SK-MEL-5 (cell line): ENCODE data around the gene LUC7L. TPM values are rescaled to one million over a fixed set of nuclear protein-coding genes. Genes with fewer than 3 reads are reported as not detected.
"Not testable (repeated sequence)": the region's sequence is repeated elsewhere in the genome, so short reads cannot be mapped to it uniquely, and the experiment has no call there.

ENCODE experiments used
- DNase-seq: peaks from one replicate; pipeline ENCODE4 v3.0.0-alpha.2; 2016; ENCODE audit warnings: low read depth, low spot score
- in situ Hi-C: cut with HindIII; loops from 2 replicates; pipeline ENCODE4 v1.10.0; 2016; ENCODE audit warnings: low sequenced_read_pairs, high pct_unique_total_duplicates, low pct_unique_long_range_greater_than_20kb
- total RNA-seq: library from RNA; depleted of rRNA; stranded (reverse); fragments of >200 nt; shearing (Covaris generic); gene quantifications from 2 replicates; pipeline ENCODE4 v1.2.3, GENCODE V29; 2014

Gene LUC7L
- total RNA-seq, 1 experiment from 2014 or later: 28.2 TPM

DNA sequence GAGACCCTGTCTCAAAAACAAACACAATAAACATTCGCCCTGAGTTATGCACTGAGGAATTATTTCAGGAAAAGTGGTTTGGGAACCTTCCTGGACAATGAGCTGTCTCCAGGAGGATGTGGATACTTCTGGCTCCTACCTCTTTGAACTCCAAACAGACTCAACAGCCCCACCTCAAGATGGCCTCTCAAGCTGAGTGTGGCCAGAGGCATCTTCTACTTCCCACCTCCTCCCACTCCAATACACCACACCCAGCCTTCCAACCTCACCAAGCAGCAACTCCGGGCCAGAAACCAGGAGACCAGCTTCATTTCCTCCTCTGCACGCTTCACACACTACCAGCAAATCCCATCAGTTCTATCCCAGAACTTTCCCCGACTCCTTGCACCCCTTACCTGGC is 37.4 kb downstream of the LUC7L start:
- no peak for DNase-seq
- in situ Hi-C loops: no loop called here

DNA sequence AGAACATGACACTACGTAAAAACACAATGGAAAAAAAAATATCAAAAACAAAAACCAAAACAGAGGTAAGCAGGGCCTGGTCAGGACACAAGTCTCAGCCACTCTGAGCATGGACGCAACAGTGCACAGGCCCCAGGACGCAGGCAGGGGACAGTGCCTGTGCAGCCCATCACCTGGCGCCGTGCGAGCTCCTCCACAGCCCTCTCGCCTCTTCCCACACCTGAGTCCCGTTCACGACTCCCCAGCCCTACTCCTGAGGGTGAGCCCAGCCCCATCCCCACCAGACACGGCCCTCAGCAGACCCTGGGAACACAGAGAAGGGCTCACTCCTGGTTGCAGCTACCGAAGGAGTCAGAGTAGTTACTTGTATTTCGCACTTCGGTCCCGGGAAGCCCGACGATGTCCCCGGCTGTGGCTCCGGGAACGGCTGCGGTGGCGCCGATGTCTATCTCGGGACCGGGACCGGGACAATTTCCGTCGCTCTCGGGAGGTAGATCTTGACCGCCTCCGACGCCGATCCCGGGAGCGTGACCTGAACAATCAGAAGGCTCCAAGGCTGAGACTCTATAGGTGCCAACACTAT is 39.6 kb downstream of the LUC7L start:
- no peak for DNase-seq
- in situ Hi-C loops: no loop called here

DNA sequence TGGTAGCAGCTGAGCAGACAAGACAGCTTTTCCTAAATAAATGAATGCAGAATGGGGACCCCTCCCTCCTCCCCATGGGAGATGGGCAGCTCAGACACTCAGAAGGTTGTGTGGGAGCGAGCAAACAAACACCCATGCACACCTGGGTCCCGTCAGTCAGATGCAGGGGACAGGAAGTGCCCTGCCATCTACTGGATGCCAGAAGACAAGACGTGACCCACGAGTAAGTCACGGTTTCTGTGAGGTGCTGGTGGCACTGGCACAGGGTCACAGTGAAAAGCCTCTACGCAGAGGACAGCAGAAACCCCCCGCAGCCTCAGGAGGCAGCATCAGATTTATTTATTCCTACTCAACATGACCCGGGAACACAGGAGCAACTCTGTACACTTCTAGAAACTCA is 40.6 kb downstream of the LUC7L start:
- in situ Hi-C loops: no loop called here
- no peak for DNase-seq

DNA sequence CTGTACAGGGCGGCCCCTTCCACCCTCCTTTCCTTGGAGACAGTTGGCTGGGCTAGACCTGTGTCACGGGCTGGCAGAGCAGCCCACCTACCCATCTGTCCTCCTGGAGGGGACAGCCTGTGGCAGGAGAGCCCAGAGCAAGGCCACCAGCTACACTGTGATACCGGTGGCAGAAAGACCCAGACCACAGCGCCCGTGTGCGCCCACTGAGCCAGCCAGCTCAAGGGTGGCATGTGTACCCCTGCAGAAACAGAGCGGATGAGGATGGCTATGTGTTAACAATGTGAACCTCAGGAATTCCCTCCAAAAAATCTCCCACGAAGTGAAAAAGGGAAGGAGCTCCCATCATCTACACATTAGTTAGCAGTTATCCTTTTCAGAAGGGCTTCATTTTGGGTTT is 41.9 kb downstream of the LUC7L start:
- in situ Hi-C loops: no loop called here

DNA sequence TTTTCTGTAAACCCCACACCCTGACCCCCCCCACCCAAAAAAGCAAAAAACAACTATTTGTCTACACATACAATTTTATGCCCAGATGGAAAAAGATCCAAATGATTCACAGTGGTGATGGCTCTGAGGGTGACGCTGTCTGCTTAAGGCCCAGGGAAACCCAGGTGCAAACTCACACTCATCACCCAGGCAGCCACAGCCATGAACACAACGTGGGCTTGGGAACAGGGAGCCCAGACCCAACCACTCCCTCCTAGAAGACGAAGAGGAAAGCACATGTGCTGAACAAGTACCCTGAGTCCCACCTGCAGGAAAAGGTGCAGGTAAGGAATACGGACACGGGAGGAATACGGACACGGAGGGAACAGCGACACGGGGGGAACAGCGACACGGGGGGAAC is 43.6 kb downstream of the LUC7L start:
- DNase-seq: no peak

More for the DNA sequence above, 41.9 kb downstream of the LUC7L start:
- DNase-seq: no peak

DNA sequence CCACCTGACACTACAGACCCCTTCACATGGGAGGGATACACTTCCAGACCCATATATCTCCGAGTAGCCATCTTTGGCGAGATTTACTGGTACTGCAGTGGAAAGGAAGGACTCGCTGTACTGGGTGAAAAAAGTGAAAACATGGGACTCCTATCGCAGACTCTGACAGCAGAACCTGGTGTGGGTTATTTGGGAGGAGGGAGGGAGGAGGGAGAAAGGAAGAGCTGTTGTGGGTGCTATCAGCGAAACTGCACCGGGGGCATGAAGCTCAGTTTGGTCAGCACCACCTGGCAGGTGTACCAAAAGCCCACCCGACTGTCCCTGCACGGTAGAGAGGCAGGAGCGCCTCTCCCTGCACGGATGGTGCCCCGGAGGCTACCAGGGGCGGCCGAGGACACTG is 44.0 kb downstream of the LUC7L start:
- DNase-seq: no peak
- in situ Hi-C loops: no loop called here

More for the DNA sequence above, 43.6 kb downstream of the LUC7L start:
- in situ Hi-C loops: no loop called here

DNA sequence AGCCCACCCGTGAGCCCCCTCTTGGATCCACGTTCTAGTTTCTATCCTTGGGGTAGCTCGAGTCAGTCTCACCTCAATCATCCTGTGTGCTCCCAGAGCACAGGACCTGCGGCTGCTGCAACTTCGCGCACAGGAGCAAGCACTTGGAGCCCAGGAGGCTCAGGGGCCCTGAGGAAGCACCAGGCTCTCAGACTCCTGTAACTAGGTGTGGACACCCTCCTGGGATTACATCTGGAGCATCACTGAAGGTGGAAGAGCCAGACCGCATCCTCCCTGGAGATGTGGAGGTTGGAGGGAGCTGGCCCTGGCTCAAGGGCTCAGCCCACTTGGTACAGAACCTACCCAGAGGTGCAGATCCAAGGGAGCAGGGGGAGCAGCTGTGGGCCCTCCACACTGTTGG is 46.2 kb downstream of the LUC7L start:
- in situ Hi-C loops: no loop called here
- no peak for DNase-seq

DNA sequence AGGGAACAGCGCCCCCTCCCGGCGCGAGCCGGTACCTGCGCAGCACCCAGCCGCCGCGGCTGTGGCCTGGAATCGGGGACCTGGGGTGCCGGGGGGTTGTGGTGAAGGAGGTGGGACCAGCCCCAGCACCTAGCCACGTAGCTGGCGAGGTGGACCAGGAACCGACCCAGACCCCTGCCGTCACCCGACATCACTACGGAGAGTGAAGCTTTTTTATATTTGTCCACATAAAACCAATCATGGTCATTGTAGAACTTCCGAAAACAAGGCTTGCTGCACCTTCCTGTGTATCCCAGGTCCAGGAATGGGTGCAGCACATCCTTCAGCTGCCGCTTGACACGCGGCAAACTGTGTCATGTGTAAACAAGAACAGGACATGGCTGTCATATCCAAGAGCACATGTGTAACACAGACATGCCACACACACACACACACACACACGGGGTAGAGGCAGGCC is 47.7 kb downstream of the LUC7L start:
- in situ Hi-C loops: no loop called here
- no peak for DNase-seq

DNA sequence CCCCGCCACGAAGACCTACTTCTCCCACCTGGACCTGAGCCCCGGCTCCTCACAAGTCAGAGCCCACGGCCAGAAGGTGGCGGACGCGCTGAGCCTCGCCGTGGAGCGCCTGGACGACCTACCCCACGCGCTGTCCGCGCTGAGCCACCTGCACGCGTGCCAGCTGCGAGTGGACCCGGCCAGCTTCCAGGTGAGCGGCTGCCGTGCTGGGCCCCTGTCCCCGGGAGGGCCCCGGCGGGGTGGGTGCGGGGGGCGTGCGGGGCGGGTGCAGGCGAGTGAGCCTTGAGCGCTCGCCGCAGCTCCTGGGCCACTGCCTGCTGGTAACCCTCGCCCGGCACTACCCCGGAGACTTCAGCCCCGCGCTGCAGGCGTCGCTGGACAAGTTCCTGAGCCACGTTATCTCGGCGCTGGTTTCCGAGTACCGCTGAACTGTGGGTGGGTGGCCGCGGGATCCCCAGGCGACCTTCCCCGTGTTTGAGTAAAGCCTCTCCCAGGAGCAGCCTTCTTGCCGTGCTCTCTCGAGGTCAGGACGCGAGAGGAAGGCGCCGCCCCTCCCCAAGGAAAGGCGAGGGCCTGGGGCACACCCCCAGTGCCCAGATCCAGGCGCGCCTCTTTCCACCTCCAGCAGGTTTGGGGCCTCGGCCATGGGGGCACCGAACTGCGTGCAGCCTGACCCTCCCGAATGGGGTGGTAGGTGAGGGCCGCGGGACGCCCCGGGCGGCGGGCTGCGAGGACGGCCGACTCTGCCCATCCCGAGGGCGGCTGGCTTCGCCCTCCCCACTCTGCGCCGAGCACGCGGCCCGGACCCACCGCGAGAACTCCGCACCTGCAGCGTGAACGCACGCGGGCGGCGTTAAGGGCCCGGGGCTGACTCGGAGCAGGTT is 48.3 kb downstream of the LUC7L start:
- DNase-seq: peak; percentile 63
- in situ Hi-C loops: no loop called here

DNA sequence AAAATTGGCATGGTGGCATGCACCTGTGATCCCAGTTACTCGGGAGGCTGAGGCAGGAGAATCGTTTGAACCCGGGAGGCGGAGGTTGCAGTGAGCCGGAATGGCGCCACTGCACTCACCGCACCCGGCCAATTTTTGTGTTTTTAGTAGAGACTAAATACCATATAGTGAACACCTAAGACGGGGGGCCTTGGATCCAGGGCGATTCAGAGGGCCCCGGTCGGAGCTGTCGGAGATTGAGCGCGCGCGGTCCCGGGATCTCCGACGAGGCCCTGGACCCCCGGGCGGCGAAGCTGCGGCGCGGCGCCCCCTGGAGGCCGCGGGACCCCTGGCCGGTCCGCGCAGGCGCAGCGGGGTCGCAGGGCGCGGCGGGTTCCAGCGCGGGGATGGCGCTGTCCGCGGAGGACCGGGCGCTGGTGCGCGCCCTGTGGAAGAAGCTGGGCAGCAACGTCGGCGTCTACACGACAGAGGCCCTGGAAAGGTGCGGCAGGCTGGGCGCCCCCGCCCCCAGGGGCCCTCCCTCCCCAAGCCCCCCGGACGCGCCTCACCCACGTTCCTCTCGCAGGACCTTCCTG is 49.1 kb downstream of the LUC7L start, which contains the start of gene HBQ1:
Gene HBQ1 (plus strand): TSS at position 359 of the 575 bp plus-strand sequence. CDS start 28 bp downstream, at position 387.
- in situ Hi-C loops: no loop called here
- peak; percentile 35 for DNase-seq

DNA sequence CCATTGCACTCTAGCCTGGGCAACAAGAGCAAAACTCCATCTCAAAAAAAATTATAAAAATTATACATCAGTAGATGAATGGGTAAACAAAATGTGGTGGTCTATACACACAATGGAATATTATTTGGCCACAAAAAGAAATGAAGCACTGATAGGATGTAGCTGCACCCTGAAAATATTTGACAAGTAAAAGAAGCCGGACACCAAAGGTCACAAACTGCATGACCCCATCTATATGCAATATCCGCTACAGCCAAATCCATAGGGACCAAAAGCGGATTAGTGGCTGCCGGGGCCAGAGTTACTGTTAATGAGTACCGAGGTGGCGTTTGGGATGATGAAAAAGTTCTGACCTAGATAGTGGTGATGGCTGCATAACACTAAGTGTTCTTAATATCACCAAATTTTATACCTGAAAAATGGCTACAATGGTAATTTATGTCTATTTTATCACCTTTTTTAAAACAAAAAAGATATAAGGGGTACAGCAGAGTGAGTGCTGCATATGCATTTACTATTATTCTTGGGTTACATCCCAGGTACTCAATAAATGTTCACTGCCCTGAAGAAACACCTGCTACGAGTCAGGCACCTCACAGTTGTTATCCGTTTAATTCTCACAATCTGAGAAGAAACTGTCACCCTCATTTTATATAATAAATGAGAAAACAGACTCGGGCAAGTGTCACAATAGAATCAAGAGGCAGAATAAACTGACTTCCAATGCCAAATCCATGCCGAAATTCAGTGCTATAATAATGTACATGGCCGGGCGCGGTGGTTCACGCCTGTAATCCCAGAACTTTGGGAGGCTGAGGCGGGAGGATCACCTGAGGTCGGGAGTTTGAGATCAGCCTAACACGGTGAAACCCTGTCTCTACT is 49.8 kb downstream of the LUC7L start:
- in situ Hi-C loops: no loop called here
- no peak for DNase-seq

DNA sequence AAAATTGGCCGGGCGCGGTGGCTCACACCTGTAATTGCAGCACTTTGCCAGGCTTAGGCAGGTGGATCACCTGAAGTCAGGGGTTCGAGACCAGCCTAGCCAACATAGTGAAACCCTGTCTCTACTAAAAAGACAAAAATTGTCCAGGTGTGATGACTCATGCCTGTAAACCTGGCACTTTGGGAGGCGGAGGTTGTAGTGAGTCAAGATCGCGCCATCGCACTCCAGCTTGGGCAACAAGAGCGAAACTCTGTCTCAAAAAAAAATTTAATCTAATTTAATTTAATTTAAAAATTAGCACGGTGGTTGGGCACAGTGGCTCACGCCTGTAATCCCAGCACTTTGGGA is 50.6 kb downstream of the LUC7L start:
- in situ Hi-C loops: no loop called here
- no peak for DNase-seq

DNA sequence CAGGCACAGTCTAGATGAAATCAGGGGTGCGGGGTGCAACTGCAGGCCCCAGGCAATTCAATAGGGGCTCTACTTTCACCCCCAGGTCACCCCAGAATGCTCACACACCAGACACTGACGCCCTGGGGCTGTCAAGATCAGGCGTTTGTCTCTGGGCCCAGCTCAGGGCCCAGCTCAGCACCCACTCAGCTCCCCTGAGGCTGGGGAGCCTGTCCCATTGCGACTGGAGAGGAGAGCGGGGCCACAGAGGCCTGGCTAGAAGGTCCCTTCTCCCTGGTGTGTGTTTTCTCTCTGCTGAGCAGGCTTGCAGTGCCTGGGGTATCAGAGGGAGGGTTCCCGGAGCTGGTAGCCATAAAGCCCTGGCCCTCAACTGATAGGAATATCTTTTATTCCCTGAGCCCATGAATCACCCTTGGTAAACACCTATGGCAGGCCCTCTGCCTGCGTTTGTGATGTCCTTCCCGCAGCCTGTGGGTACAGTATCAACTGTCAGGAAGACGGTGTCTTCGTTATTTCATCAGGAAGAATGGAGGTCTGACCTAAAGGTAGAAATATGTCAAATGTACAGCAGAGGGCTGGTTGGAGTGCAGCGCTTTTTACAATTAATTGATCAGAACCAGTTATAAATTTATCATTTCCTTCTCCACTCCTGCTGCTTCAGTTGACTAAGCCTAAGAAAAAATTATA is 51.1 kb downstream of the LUC7L start:
- in situ Hi-C loops: no loop called here

DNA sequence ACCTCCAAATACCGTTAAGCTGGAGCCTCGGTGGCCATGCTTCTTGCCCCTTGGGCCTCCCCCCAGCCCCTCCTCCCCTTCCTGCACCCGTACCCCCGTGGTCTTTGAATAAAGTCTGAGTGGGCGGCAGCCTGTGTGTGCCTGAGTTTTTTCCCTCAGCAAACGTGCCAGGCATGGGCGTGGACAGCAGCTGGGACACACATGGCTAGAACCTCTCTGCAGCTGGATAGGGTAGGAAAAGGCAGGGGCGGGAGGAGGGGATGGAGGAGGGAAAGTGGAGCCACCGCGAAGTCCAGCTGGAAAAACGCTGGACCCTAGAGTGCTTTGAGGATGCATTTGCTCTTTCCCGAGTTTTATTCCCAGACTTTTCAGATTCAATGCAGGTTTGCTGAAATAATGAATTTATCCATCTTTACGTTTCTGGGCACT is 51.8 kb downstream of the LUC7L start:
- in situ Hi-C loops: no loop called here
- DNase-seq: no peak

More for the DNA sequence above, 51.1 kb downstream of the LUC7L start:
- no peak for DNase-seq

DNA sequence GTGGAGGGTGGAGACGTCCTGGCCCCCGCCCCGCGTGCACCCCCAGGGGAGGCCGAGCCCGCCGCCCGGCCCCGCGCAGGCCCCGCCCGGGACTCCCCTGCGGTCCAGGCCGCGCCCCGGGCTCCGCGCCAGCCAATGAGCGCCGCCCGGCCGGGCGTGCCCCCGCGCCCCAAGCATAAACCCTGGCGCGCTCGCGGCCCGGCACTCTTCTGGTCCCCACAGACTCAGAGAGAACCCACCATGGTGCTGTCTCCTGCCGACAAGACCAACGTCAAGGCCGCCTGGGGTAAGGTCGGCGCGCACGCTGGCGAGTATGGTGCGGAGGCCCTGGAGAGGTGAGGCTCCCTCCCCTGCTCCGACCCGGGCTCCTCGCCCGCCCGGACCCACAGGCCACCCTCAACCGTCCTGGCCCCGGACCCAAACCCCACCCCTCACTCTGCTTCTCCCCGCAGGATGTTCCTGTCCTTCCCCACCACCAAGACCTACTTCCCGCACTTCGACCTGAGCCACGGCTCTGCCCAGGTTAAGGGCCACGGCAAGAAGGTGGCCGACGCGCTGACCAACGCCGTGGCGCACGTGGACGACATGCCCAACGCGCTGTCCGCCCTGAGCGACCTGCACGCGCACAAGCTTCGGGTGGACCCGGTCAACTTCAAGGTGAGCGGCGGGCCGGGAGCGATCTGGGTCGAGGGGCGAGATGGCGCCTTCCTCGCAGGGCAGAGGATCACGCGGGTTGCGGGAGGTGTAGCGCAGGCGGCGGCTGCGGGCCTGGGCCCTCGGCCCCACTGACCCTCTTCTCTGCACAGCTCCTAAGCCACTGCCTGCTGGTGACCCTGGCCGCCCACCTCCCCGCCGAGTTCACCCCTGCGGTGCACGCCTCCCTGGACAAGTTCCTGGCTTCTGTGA is 52.5 kb downstream of the LUC7L start, which contains the start of gene HBA1:
Gene HBA1 (plus strand): TSS at position 204 of the 906 bp plus-strand sequence. CDS start 37 bp downstream, at position 241.
- DNase-seq, in situ Hi-C loops: not testable (repeated sequence)

DNA sequence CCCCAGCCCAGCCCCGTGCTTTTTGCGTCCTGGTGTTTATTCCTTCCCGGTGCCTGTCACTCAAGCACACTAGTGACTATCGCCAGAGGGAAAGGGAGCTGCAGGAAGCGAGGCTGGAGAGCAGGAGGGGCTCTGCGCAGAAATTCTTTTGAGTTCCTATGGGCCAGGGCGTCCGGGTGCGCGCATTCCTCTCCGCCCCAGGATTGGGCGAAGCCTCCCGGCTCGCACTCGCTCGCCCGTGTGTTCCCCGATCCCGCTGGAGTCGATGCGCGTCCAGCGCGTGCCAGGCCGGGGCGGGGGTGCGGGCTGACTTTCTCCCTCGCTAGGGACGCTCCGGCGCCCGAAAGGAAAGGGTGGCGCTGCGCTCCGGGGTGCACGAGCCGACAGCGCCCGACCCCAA is 53.2 kb downstream of the LUC7L start:
- in situ Hi-C loops, DNase-seq: not testable (repeated sequence)
